Activated CD8-positive, alpha-beta memory T cell treated with anti-CD3 and anti-CD28 coated beads for 24 hours (primary cell): Measurements from ENCODE around the gene LOX.

Experiments used
- DNase-seq: peaks from one replicate; pipeline ENCODE4 v3.0.0-alpha.2; 2020

Gene LOX, protein sequence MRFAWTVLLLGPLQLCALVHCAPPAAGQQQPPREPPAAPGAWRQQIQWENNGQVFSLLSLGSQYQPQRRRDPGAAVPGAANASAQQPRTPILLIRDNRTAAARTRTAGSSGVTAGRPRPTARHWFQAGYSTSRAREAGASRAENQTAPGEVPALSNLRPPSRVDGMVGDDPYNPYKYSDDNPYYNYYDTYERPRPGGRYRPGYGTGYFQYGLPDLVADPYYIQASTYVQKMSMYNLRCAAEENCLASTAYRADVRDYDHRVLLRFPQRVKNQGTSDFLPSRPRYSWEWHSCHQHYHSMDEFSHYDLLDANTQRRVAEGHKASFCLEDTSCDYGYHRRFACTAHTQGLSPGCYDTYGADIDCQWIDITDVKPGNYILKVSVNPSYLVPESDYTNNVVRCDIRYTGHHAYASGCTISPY

GRCh38 chr5:122078116-122079110, at the start of gene LOX:
TSS of gene LOX (minus strand) at chr5:122078259. CDS start at chr5:122077985, 274 bp downstream.
- no peak for DNase-seq

DNA sequence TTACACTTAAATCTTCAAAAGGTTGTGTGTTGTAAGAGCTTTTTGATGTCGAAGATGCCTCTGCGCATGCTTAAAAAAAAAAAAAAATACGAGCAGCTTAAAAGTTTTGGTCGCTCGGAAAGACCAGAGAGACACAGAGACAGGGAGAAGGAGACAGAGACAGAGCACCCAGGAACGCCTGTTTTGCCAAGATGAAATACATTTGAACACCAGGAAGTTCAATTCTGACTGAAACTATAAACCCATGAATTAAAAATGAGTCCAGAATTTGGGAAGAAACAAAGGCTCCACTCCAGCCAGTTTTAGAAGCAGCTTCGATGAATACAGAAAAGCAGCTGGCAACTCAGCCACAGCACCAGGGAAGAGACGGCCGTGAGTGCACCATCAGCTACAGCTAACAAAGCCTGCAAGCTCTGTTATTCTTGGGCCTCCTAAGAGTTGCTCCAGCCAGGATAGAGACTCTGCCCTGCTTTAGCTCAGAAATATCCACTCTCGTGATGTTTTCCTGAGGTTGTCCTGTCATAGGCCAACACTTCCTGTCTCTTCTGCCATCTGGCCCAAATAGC, 48.8 kb upstream of the LOX start:
- DNase-seq, result no peak

- no peak for DNase-seq
Observed at GRCh38 chr5:122126177-122126755, 48.2 kb upstream of the LOX start.

- no peak for DNase-seq
Observed at GRCh38 chr5:122124766-122125165, 46.7 kb upstream of the LOX start.

GRCh38 chr5:122121479-122122465, 43.7 kb upstream of the LOX start:
- no peak for DNase-seq

GRCh38 chr5:122120957-122121356, 42.9 kb upstream of the LOX start:
- no peak for DNase-seq

DNA sequence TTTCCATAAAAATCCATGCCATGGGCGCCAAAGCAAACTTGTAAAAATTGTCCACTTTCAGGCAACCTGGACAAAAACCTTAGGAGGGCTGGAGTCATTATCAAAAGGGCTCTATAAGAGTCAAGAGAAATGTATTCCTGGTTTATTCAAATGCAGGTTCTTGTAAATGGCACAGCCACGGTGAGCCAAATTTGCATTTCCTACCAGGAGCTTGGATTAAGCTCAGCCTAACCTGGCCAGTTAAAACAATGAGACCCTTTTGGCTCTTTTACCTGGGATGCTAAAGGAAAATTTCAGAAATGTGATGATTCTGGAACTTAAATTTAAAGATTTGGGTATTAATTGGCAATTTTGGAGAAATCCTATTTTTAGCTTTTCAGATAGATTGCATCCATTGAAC, 42.4 kb upstream of the LOX start:
- no peak for DNase-seq

GRCh38 chr5:122119205-122119604, 41.1 kb upstream of the LOX start:
- no peak for DNase-seq

GRCh38 chr5:122118356-122118948, 40.4 kb upstream of the LOX start:
- no peak for DNase-seq

GRCh38 chr5:122114501-122114900, 36.4 kb upstream of the LOX start:
- DNase-seq, result no peak

GRCh38 chr5:122112733-122113558, 34.9 kb upstream of the LOX start:
- DNase-seq, result no peak

DNA sequence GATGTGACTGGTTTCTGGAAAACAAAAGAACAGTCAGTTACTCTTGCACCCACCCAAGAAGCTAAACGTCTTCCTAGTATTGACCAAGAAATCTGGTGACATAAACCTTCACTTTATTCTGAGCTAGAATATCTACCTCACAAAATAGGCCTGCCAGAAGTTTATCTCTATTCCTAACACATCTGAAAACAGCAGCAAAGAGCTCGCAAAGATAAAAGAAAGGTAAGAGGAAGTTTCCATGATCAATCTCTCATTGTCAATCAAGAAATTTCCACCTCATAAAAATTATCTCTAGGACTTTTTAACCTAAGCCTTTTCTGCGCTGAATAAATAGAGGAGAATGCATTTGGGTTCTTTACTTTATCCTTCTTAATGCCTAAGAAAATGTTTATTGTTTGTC, 34.0 kb upstream of the LOX start:
- no peak for DNase-seq

DNA sequence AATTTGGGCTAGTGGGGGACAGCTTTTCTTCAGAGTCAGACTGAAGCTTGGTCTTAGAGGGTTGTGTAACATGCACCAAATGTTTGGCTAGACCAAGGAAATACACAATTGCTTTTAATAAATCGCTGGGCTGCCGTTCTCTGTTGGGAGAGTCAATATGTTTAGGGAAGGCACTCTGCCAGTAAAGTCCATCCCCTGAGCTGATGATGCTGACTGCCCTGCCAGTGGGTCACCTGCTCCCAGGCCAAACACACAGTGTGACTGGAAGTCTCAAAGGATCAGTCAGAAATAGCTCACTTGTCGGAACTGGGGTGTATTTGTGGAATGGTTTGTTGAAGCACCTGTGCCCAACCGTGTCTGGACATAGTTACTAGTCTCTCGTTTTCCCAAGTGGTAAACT, 33.4 kb upstream of the LOX start:
- DNase-seq, result no peak

GRCh38 chr5:122110987-122111386, 32.9 kb upstream of the LOX start:
- DNase-seq, result no peak

GRCh38 chr5:122107016-122107415, 29.0 kb upstream of the LOX start:
- no peak for DNase-seq

DNA sequence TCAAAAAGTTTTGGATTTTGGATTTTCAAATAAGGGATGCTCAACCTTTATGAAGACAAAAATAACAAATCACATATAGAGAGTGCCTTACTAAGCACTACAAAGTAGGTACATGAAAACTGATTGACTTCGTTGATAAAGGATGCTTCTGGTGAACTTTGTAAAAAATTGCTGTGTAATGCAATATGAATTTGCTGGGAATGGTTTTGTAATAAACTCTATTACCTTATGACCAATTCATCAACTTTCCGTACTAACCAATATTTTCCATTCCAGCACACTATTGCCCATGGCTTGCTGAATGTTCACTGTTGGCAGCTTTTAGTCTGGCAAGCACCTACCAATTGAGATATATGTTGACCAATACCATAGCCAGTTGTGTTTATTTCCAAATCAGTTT, 27.9 kb upstream of the LOX start:
- DNase-seq, result no peak

- DNase-seq, result no peak
Observed at GRCh38 chr5:122102825-122103224, 24.8 kb upstream of the LOX start.

- DNase-seq, result no peak
Observed at GRCh38 chr5:122101636-122102285, 23.7 kb upstream of the LOX start.

GRCh38 chr5:122099060-122099790, 21.2 kb upstream of the LOX start:
- no peak for DNase-seq
